Dermis microvascular lymphatic vessel endothelial cell (primary cell): Measurements from ENCODE around the gene FAM168A. TPM values are rescaled to one million over a fixed set of nuclear protein-coding genes. Genes with fewer than 3 reads are reported as not detected.

Experiments
- total RNA-seq: library from RNA; depleted of rRNA; stranded (reverse); fragments of >200 nt; gene quantifications from 2 replicates; pipeline ENCODE4 v1.2.1, GENCODE V29; 2014

Gene FAM168A
- total RNA-seq, 1 donor from 2014 or later = 8.0 TPM

Other genes starting within 250 kb of the FAM168A start
- 4.5 and 4.8 TPM in 2 replicates for gene RELT, start 221.7 kb downstream of the FAM168A start, total RNA-seq
- 0.26 and 0.76 TPM in 2 replicates for gene PLEKHB1, start 48.5 kb upstream of the FAM168A start, total RNA-seq
- 80.4 and 90.9 TPM in 2 replicates for gene RAB6A, start 163.0 kb upstream of the FAM168A start, total RNA-seq
- gene MRPL48, start 189.8 kb upstream of the FAM168A start, total RNA-seq = 23.9 and 34.0 TPM in 2 replicates